ENCODE results near the gene APOLD1. TPM values are rescaled to one million over a fixed set of nuclear protein-coding genes. Genes with fewer than 3 reads are reported as not detected.
"Not testable (repeated sequence)": the region's sequence is repeated elsewhere in the genome, so short reads cannot be mapped to it uniquely, and the experiment has no call there.

The APOLD1 gene
- total RNA-seq, 4 donors from 2014 or later, result 2.3 to 14.9 (median 5.6) TPM

GRCh38 chr12:12799163-12799920, 13.9 kb downstream of the APOLD1 start:
- Histone ChIP-seq H3K9me3 (no peaks in the 10 kb centered on the region), H3K4me1 (peaks cover 0 to 17% (median 3%) of the 10 kb centered on the region in 4 donors), H3K36me3 (no peaks in the 10 kb centered on the region), H3K4me3 (no peak overlapping the region), H3K27me3 (no peaks in the 10 kb centered on the region), H3K27ac (no peak overlapping the region)
- DNase-seq, result no peak
- TF ChIP-seq, protein P1, sequence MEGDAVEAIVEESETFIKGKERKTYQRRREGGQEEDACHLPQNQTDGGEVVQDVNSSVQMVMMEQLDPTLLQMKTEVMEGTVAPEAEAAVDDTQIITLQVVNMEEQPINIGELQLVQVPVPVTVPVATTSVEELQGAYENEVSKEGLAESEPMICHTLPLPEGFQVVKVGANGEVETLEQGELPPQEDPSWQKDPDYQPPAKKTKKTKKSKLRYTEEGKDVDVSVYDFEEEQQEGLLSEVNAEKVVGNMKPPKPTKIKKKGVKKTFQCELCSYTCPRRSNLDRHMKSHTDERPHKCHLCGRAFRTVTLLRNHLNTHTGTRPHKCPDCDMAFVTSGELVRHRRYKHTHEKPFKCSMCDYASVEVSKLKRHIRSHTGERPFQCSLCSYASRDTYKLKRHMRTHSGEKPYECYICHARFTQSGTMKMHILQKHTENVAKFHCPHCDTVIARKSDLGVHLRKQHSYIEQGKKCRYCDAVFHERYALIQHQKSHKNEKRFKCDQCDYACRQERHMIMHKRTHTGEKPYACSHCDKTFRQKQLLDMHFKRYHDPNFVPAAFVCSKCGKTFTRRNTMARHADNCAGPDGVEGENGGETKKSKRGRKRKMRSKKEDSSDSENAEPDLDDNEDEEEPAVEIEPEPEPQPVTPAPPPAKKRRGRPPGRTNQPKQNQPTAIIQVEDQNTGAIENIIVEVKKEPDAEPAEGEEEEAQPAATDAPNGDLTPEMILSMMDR (IDR thresholded peaks at IDR 0.05), result no peak
- no peak for TF ChIP-seq POLR2A (IDR thresholded peaks at IDR 0.05)

GRCh38 chr12:12800406-12801180, 15.1 kb downstream of the APOLD1 start:
- Histone ChIP-seq H3K9me3 (no peaks in the 10 kb centered on the region), H3K27me3 (no peaks in the 10 kb centered on the region), H3K4me1 (peaks cover 0 to 19% (median 3%) of the 10 kb centered on the region in 4 donors), H3K36me3 (no peaks in the 10 kb centered on the region), H3K4me3 (no peak overlapping the region), H3K27ac (no peak overlapping the region)
- no peak for TF ChIP-seq POLR2A (IDR thresholded peaks at IDR 0.05)
- TF ChIP-seq, protein P1 (IDR thresholded peaks at IDR 0.05), result no peak
- no peak for DNase-seq

DNA sequence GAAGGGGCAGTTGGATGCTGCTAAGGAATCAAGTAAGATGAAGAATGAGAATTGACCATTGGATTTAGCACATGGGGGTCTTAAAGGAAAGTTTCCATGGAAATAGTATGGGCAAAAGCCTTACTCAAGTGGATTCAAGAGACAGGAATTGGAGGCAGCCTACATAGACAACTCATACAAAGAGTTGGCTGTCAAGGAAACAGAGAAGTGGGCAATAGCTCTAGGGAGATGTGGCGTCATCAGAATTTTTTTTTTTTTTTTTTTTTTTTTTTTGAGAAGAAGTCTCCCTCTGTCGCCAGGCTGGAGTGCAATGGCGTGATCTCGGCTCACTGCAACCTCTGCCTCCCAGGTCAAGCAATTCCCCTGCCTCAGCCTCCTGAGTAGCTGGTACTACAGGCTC, 16.2 kb downstream of the APOLD1 start:
- H3K27ac ChIP-seq, H3K36me3 ChIP-seq, DNase-seq, H3K27me3 ChIP-seq, H3K4me3 ChIP-seq, H3K9me3 ChIP-seq: not testable (repeated sequence)
- peaks cover 0 to 19% (median 3%) of the 10 kb centered on the region in 4 donors for H3K4me1 ChIP-seq

DNA sequence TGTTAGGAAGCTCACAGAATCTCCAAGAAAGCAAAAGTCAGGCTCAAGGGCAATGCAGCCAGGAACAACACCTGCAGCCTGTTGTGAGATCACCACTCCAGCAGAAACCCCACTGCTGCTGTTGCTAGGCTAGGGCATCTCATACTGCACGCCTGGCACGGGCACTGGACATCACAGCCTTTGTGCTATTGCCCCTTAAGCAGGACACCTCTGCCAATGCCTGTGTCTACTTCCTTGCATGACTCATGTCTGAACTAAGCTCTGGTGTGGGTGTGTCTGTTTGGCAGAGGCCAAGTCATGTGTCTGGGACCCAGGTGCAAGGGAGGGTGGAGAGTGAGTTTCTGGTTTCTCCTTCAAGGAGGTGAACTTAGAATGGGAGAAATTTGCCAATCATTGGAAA, 17.7 kb downstream of the APOLD1 start:
- Histone ChIP-seq H3K4me3 (no peak overlapping the region), H3K27ac (peak overlapping the region; percentile 44 to 74 (median 68)), H3K27me3 (no peaks in the 10 kb centered on the region), H3K36me3 (no peaks in the 10 kb centered on the region), H3K4me1 (peaks cover 0 to 19% (median 9%) of the 10 kb centered on the region in 4 donors), H3K9me3 (no peaks in the 10 kb centered on the region)
- TF ChIP-seq POLR2A (IDR thresholded peaks at IDR 0.05), result peak; percentile 16 to 55
- TF ChIP-seq, protein P1 (IDR thresholded peaks at IDR 0.05), result no peak
- peak; percentile 71 to 92 (median 82) for DNase-seq

DNA sequence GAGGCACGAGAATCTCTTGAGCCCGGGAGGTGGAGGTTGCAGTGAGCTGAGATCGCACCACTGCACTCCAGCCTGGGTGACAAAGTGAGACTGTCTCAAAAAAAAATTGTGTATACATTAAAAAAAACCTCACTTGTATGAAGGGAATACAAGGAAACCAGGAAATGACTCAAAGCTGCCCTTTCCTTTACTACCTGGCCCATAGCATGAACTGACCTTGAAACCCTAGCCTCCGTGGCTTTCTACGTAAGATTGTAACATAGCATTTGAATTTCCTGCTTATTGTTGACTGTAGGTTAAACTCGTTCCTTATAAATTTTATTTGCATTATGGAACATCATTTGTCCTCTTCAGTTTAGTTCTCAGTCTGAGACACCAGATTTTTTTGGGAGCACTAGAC, 18.6 kb downstream of the APOLD1 start:
- peak in 1 of 3 donors; percentile 58 for DNase-seq
- Histone ChIP-seq H3K4me3 (no peak overlapping the region), H3K9me3 (no peaks in the 10 kb centered on the region), H3K4me1 (peaks cover 0 to 21% (median 9%) of the 10 kb centered on the region in 4 donors), H3K27me3 (no peaks in the 10 kb centered on the region), H3K36me3 (no peaks in the 10 kb centered on the region), H3K27ac (peak overlapping the region; percentile 31 to 74 (median 58))
- TF ChIP-seq, protein P1 (IDR thresholded peaks at IDR 0.05), result no peak
- no peak for TF ChIP-seq POLR2A (IDR thresholded peaks at IDR 0.05)

- Histone ChIP-seq H3K9me3 (no peaks in the 10 kb centered on the region), H3K27me3 (no peaks in the 10 kb centered on the region), H3K4me1 (peaks cover 0 to 24% (median 9%) of the 10 kb centered on the region in 4 donors), H3K27ac (peak overlapping the region; percentile 31 to 74 (median 58)), H3K4me3 (no peak overlapping the region), H3K36me3 (no peaks in the 10 kb centered on the region)
- TF ChIP-seq POLR2A (IDR thresholded peaks at IDR 0.05), result no peak
- TF ChIP-seq, protein P1 (IDR thresholded peaks at IDR 0.05), result no peak
- no peak for DNase-seq
Observed at GRCh38 chr12:12804432-12804886, 19.0 kb downstream of the APOLD1 start.
